HK-2 (cell line): ENCODE data around the gene NDC1.
"Not testable (repeated sequence)": the region's sequence is repeated elsewhere in the genome, so short reads cannot be mapped to it uniquely, and the experiment has no call there.

Source experiments
- DNase-seq: peaks from one replicate; pipeline ENCODE4 v3.0.0-alpha.2; 2018; ENCODE audit not compliant: unreplicated experiment

The NDC1 gene, protein sequence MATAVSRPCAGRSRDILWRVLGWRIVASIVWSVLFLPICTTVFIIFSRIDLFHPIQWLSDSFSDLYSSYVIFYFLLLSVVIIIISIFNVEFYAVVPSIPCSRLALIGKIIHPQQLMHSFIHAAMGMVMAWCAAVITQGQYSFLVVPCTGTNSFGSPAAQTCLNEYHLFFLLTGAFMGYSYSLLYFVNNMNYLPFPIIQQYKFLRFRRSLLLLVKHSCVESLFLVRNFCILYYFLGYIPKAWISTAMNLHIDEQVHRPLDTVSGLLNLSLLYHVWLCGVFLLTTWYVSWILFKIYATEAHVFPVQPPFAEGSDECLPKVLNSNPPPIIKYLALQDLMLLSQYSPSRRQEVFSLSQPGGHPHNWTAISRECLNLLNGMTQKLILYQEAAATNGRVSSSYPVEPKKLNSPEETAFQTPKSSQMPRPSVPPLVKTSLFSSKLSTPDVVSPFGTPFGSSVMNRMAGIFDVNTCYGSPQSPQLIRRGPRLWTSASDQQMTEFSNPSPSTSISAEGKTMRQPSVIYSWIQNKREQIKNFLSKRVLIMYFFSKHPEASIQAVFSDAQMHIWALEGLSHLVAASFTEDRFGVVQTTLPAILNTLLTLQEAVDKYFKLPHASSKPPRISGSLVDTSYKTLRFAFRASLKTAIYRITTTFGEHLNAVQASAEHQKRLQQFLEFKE

DNA sequence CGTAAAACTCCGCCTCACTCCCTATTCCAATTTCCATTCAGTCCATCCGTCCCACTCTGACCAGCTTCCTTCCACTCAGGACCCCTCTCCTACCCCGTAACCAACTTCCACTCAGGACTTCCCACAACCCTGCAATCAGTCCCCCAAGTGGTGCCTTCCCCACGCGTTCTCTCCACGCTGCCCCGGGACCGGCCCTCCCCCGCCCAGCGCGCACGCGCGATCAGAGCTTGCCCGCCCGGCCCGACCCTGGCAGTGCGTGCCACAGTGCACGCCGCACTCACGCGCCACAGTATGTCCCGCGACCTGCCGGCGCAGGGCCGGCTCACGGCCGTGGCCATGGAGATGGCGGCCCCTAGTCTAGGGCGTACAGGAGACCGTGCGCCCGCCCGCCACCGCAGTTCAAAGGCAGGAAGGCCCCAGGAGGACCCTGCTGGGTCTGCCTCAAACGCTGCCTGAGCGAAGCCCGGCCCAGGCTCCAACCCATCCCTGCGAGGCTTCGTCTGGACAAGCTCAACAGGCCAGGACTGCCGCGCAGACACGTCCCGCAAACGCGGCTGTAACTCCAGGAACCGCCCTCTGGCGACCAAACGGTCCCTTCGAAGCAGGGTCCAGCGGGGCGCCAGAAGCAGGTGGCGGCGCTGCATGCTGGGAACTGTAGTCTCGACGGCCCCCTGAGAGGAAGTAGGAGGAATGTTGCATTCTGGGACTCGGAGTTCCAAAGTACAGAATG, at the start of gene NDC1:
NDC1 (minus strand) TSS at position 373 of the 730 bp plus-strand sequence; CDS start at position 338, 35 bp downstream.
- peak; percentile 94 for DNase-seq

DNA sequence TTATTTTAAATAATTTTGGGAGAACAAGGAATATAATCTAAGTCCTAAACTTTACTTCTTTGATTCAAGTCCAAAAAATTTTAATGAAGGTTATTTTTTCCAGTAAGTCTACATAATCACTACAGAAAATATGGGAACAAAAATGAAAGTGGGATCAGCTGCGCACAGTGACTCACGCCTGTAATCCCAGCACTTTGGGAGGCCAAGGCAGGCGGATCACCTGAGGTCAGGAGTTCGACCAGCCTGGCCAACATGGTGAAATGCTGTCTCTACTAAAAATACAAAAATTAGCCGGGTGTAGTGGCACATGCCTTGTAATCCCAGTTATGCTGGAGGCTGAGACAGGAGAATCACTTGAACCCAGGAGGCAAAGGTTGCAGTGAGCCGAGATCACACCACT, 45.5 kb upstream of the NDC1 start:
- DNase-seq, result not testable (repeated sequence)

- DNase-seq, result not testable (repeated sequence)
Observed at GRCh38 chr1:53881853-53882252, 43.8 kb upstream of the NDC1 start.

DNA sequence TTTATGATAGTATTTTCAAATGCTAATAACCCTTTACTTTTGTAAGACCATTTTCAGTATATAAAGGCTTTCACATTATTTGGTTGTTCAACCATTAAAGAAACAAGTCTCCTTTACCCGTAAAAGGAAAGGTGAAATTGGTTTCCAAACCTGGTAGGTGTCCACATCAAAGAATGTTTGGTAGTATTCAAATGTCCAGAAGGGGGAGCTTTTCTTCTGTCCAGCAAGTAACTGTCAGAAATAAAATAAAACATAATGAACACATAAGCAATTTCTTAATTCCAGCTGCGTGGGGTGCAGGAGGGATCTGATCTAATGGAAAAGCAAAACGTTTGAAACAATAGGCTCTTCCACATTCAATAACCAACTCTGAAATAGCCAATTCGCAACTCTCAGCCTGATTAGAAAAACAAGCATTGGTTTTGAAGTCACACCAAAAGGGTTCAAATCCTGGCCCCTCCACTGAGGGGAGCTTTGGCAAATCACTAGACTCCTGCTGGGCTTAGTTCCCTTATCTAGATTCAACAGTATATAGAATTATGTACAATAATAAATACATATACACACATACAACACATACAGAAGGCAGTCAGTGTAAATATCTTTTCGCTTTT, 40.5 kb upstream of the NDC1 start:
- no peak for DNase-seq

DNA sequence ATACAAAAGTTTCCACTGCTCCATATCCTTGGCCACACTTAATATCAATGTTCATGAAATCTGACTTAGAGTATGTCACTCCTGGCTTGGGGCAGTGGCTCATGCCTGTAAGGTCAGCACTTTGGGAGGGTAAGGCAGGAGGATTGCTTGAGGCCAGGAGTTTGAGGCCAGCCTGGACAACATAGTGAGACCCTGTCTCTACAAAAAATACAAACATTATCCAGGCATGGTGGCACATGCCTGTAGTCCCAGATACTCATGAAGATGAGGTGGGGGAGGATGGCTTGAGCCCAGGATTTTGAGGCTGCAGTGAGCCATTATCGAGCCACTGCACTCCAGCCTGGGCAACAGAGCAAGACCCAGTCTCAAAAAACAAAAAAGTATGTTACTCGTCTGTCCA, 37.1 kb upstream of the NDC1 start:
- DNase-seq, result not testable (repeated sequence)

DNA sequence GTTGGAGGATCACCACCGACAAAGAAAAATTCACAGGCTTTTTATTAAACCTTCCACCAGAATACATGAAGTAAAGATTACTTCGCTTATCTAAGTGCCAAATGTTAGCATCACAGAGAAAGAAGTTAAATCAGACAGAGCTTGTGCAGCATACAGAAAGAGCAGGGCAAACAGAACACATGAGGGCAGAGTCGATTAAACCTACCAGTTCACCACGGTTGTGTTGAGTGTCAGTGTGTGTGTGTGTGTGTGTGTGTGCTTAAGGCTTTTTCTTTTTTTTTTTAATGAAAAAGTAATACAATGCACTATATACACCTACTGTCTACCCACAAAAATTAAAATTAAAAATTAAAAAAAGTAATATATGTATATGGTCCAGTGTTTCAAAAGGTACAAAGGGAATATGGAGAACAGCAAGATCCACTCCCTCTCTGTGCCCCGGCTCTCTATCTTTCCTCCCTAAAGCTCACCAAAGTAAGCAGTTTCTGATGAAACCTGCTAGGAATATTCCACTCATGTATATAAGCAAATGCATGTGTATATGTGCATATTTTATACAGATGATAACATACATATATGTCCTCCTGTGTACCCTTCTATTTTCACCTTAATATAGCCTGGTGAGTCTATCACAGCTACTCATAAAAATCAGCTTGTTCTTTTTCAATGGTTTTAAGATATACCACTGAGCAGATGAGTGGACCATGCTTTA, 33.8 kb upstream of the NDC1 start:
- no peak for DNase-seq

DNA sequence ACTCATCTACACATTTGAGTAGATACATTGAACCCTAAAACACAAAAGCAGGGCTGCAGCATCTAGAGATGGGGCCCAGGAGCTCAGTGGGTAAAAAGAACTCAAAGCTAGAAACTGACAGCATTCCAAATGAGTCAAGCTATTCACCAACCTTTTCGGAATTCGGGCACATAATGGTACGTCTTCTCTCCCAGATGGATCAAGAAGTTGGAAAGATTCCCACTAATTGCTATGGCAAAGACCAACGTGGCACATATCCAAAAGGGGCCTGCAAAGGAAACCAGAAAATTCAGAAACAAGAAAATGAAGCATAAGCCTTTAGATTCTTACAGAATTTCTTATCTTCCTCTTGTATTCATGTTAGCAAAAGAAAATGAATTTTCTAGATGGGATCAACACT, 33.1 kb upstream of the NDC1 start:
- no peak for DNase-seq

DNA sequence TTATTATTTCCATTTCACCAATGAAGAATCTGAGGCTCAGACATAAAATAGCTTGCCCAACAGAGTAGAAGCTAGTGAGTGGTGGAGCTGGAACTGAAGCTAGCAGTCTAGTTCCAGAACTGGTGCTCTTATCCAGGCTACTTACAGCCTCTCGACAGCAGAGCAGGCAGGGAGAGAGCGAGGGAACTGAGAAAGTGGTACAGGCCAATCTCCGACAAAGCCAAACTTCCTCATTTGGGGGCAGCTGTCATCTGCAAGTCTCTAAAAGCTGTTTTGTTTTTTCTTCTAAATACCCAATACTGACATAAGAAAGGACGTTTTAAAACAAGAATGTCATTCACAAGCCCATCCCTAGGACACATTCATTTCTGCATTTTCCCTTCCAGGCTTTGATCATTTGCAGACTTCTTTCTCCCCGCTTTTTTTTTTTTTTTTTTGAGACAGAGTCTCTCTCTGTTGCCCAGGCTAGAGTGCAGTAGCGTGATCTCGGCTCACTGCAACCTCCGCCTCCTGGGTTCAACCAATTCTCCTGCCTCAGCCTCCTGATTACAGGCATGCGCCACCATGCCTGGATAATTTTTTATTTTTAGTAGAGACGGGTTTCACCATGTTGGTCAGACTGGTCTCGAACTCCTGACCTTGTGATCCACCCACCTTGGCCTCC, 31.5 kb upstream of the NDC1 start:
- no peak for DNase-seq

DNA sequence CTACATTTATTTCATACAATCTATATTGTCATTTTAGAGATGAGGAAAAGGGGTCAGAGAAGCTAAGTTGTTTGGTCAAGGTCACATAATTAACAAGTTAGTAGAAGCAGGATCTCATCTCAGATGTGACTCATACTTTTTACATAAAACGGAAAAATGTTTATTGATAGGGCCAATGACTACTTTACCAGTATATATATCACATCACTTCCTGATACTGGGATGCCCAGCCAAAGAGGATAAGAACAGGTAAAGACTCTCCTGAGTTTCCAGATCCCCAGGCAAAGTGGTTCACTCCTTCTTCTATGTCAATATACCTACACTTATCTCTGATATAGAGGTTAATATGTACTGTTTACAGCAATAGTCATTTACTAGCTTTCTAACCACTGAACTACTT, 30.5 kb upstream of the NDC1 start:
- DNase-seq, result no peak

GRCh38 chr1:53862507-53862906, 24.4 kb upstream of the NDC1 start:
- no peak for DNase-seq

- DNase-seq, result peak; percentile 36
Observed at GRCh38 chr1:53860967-53861411, 22.9 kb upstream of the NDC1 start.

- DNase-seq, result no peak
Observed at GRCh38 chr1:53851571-53852285, 13.6 kb upstream of the NDC1 start.

DNA sequence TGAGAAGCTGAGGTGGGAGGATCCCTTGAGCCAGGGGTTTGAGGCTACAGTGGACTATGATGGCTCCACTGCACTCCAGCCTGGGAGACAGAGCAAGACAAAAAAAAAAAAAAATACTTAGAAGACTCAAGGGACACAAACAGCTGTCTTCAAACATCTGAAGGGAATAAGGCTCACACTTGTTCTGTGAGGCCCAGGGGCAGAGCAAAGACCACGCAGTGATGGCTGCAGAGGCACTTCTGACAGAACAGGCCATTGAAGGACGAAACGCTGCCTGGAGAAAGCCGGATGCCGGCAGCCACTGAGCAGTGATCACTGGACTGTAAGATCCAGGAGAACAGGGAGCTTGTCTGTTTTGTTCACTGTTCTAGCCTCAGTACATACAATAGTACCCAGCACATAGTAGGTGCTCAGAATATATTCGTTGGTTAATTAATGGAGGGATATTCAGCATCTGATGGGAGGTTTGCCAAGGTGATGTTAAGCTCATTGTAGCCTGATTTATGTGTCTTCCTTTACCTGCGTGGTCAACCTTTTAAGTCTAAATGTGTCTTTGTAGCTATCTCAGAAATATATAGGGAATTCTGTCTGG, 12.1 kb upstream of the NDC1 start:
- no peak for DNase-seq

DNA sequence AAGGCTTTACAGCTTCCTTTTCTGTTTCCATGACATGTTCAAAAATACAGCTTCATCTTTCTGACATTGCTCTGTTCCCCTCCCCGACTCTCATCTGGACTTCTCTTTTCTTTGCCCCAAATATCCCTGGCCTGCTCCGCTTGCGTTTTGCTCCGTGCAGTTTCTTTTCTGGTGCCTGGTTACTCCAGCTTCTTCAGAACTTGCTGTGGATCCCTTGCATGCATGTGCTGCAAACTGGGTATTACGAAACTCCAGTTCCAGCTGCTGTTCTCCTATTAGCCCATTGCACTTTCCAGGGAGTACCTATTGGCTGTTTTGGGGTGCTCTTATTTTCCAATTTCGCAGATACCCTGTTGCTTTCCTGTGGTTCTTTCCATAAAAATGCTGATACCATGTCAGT, 9.9 kb upstream of the NDC1 start:
- DNase-seq, result no peak

GRCh38 chr1:53842347-53842746, 4.3 kb upstream of the NDC1 start:
- no peak for DNase-seq

- DNase-seq, result no peak
Observed at GRCh38 chr1:53838654-53838974, 518 bp upstream of the NDC1 start.

DNA sequence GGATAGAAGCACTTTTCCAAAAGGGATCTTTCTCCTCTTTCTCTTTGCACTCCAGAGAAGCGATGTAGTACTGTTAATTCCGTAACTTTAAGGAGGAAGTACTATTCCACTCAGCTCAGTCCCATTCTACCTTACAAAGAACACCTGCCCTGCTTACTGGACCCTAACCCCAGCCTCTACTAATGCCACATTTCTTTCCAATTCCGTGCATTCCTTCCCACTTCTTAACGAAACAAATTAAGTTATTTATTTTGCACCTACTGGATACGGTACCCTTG, 511 bp downstream of the NDC1 start:
- no peak for DNase-seq

- DNase-seq, result no peak
Observed at GRCh38 chr1:53835491-53835890, 2.6 kb downstream of the NDC1 start.

DNA sequence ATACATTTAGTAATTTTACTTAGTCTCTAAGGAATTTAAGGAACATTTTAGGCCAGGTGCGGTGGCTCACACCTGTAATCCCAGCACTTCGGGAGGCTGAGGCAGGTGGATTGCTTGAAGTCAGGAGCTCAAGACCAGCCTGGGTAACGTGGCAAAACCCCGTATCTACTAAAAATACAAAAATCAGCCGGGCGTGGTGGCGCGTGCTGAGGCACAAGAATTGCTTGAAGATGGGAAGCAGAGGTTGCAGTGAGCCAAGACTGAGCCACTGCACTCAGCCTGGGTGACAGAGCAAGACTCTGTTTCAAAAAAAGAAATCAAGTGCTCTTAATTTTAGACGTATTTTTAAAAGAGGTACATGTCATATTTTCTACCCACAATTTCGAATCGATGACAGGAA, 3.3 kb downstream of the NDC1 start:
- DNase-seq, result no peak

DNA sequence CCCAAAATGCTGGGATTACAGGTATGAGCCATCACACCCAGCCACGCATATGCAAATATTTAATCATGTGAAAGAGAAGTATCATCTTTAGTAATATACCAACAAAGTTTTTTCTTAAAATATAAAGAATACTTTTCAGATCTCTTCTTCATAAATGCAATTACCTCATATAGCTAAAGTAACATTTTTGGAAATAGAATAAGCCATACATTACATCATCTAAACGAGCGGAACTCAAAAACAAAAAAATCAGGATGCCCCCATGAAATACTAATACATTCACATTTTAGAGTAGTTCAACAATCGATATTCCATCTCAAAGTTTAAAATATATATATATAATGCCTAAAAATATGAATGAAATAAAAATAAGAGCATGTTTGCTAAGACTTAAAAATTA, 4.7 kb downstream of the NDC1 start:
- DNase-seq, result no peak
